ENCODE data around the gene CC2D1A.
"Not testable (repeated sequence)": the region's sequence is repeated elsewhere in the genome, so short reads cannot be mapped to it uniquely, and the experiment has no call there.

The CC2D1A gene

GRCh38 chr19:13922118-13922517, 16.1 kb downstream of the CC2D1A start:
- H3K36me3 ChIP-seq (ENCODE audit: control insufficient read depth, insufficient read depth, low read length) = peaks cover 37% of the 10 kb centered on the region
- H3K27me3 ChIP-seq (ENCODE audit: control insufficient read depth, insufficient read depth, low read length) = not testable (repeated sequence)

DNA sequence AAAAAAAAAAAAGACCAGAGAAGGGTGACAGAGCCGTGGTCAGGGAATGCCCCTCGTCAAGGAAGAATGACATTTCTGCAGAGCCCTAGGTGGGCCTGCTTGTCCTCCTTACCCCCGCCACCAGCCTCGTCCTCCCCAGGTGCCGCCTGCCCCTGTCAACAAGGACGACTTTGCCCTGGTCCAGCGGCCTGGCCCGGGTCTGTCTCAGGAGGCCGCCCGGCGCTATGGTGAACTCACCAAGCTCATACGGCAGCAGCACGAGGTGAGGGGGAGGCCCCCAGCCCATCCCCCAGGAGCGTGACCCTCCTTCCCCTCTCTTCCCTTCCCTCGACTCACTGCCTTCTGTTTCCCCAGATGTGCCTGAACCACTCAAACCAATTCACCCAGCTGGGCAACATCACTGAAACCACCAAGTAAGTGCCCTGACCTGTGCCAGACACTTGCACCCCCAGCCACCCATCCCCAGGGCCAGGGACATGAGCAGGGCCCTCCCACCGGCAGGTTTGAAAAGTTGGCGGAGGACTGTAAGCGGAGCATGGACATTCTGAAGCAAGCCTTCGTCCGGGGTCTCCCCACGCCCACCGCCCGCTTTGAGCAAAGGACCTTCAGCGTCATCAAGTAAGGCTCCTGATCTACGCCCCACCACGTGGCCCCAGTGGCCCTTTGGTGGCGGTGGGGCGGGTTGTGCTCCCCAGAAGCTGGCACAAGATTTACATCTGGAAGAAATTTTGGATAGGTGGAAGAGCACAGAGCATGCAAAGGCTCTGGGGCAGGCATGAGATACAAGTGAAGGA, 17.4 kb downstream of the CC2D1A start:
- Histone ChIP-seq H3K4me1 (ENCODE audit: control insufficient read depth, insufficient read depth, low read length) (no peaks in the 10 kb centered on the region), H3K27me3 (ENCODE audit: control insufficient read depth, insufficient read depth, low read length) (no peaks in the 10 kb centered on the region), H3K4me3 (ENCODE audit: low read length) (no peak overlapping the region), H3K36me3 (ENCODE audit: control insufficient read depth, insufficient read depth, low read length) (peaks cover 41% of the 10 kb centered on the region), H3K27ac (ENCODE audit: low read depth, low read length) (no peak overlapping the region), H3K9ac (ENCODE audit: low read length) (no peak overlapping the region)

More at GRCh38 chr19:13922118-13922517, 16.1 kb downstream of the CC2D1A start:
- H3K27ac ChIP-seq (ENCODE audit: low read depth, low read length); H3K9ac ChIP-seq (ENCODE audit: low read length); H3K4me1 ChIP-seq (ENCODE audit: control insufficient read depth, insufficient read depth, low read length); H3K4me3 ChIP-seq (ENCODE audit: low read length): not testable (repeated sequence)

DNA sequence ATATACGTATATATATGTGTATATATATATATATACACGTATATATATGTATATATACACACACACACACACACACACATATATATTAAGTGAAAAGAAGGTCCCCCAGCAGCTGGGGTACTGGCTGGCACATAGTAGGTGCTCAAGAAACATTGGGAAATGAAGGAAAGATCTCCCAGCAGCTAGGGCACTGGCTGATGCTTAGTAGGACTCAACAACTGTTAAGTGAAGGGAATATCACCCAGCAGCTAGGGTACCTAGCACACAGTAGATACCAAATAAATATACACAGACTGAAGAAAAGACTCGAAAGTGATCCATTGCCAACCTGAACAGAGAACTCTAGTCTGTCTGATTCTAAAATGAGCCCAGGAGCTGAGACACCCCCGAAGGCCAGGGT, 20.0 kb downstream of the CC2D1A start:
- Histone ChIP-seq H3K27me3 (ENCODE audit: control insufficient read depth, insufficient read depth, low read length) (no peaks in the 10 kb centered on the region), H3K4me1 (ENCODE audit: control insufficient read depth, insufficient read depth, low read length) (no peaks in the 10 kb centered on the region), H3K4me3 (ENCODE audit: low read length) (no peak overlapping the region), H3K36me3 (ENCODE audit: control insufficient read depth, insufficient read depth, low read length) (peaks cover 32% of the 10 kb centered on the region), H3K27ac (ENCODE audit: low read depth, low read length) (no peak overlapping the region), H3K9ac (ENCODE audit: low read length) (no peak overlapping the region)

GRCh38 chr19:13926715-13927114, 20.7 kb downstream of the CC2D1A start:
- H3K27ac ChIP-seq (ENCODE audit: low read depth, low read length) = no peak overlapping the region

DNA sequence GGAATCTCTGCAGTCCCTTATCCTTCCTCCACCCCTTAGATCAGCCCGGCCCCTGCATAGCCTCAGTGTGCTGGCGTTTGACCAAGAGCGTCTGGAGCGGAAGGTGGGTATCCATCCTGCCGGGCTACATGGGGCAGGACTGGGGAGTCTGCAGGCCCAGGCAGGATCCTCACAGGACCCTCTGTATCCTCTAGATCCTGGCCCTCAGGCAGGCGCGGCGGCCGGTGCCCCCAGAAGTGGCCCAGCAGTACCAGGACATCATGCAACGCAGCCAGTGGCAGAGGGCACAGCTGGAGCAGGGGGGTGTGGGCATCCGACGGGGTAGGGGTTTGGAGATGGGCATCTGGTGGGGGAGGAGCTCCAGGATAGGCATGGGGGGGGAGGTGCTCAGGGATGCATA, 23.3 kb downstream of the CC2D1A start:
- H3K27me3 ChIP-seq (ENCODE audit: control insufficient read depth, insufficient read depth, low read length) = no peaks in the 10 kb centered on the region
- H3K9ac ChIP-seq (ENCODE audit: low read length) = no peak overlapping the region
- no peak overlapping the region for H3K27ac ChIP-seq (ENCODE audit: low read depth, low read length)
- no peak overlapping the region for H3K4me3 ChIP-seq (ENCODE audit: low read length)
- H3K36me3 ChIP-seq (ENCODE audit: control insufficient read depth, insufficient read depth, low read length) = peaks cover 12% of the 10 kb centered on the region
- no peaks in the 10 kb centered on the region for H3K4me1 ChIP-seq (ENCODE audit: control insufficient read depth, insufficient read depth, low read length)

More at GRCh38 chr19:13926715-13927114, 20.7 kb downstream of the CC2D1A start:
- Histone ChIP-seq H3K4me3 (ENCODE audit: low read length) (no peak overlapping the region), H3K27me3 (ENCODE audit: control insufficient read depth, insufficient read depth, low read length) (no peaks in the 10 kb centered on the region), H3K9ac (ENCODE audit: low read length) (no peak overlapping the region), H3K4me1 (ENCODE audit: control insufficient read depth, insufficient read depth, low read length) (no peaks in the 10 kb centered on the region), H3K36me3 (ENCODE audit: control insufficient read depth, insufficient read depth, low read length) (peaks cover 26% of the 10 kb centered on the region)

- Histone ChIP-seq H3K36me3 (ENCODE audit: control insufficient read depth, insufficient read depth, low read length) (peaks cover 10% of the 10 kb centered on the region), H3K27me3 (ENCODE audit: control insufficient read depth, insufficient read depth, low read length) (no peaks in the 10 kb centered on the region), H3K27ac (ENCODE audit: low read depth, low read length) (no peak overlapping the region), H3K4me1 (ENCODE audit: control insufficient read depth, insufficient read depth, low read length) (no peaks in the 10 kb centered on the region), H3K9ac (ENCODE audit: low read length) (no peak overlapping the region), H3K4me3 (ENCODE audit: low read length) (no peak overlapping the region)
Measured at GRCh38 chr19:13929956-13930355, 24.0 kb downstream of the CC2D1A start.

DNA sequence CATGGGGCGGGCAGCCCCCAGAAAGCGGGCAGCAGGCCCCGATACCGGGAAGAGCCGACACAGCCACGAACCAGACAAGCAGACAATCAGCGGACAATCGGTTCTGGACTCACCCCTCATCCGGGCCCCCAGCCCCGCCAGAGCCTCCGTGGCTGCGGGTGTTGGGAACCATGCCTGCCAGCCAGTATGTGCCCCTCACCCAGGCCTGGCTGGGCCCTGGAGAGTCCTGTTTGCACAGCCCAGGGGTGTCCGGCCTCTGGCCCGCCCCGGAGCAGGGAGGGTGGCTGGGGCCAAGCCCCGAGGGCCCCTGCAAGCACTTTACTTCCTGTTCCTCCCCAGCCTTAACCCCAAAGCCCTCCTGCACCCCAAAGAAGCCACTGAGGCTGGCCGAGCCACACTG, 24.4 kb downstream of the CC2D1A start:
- Histone ChIP-seq H3K4me3 (ENCODE audit: low read length) (no peak overlapping the region), H3K27me3 (ENCODE audit: control insufficient read depth, insufficient read depth, low read length) (no peaks in the 10 kb centered on the region), H3K4me1 (ENCODE audit: control insufficient read depth, insufficient read depth, low read length) (no peaks in the 10 kb centered on the region), H3K36me3 (ENCODE audit: control insufficient read depth, insufficient read depth, low read length) (peaks cover 10% of the 10 kb centered on the region), H3K9ac (ENCODE audit: low read length) (no peak overlapping the region), H3K27ac (ENCODE audit: low read depth, low read length) (no peak overlapping the region)

GRCh38 chr19:13931391-13932148, 25.6 kb downstream of the CC2D1A start:
- no peak overlapping the region for H3K4me3 ChIP-seq (ENCODE audit: low read length)
- no peak overlapping the region for H3K9ac ChIP-seq (ENCODE audit: low read length)
- peaks cover 10% of the 10 kb centered on the region for H3K36me3 ChIP-seq (ENCODE audit: control insufficient read depth, insufficient read depth, low read length)
- H3K4me1 ChIP-seq (ENCODE audit: control insufficient read depth, insufficient read depth, low read length) = no peaks in the 10 kb centered on the region
- no peak overlapping the region for H3K27ac ChIP-seq (ENCODE audit: low read depth, low read length)
- H3K27me3 ChIP-seq (ENCODE audit: control insufficient read depth, insufficient read depth, low read length) = peaks cover 2% of the 10 kb centered on the region

DNA sequence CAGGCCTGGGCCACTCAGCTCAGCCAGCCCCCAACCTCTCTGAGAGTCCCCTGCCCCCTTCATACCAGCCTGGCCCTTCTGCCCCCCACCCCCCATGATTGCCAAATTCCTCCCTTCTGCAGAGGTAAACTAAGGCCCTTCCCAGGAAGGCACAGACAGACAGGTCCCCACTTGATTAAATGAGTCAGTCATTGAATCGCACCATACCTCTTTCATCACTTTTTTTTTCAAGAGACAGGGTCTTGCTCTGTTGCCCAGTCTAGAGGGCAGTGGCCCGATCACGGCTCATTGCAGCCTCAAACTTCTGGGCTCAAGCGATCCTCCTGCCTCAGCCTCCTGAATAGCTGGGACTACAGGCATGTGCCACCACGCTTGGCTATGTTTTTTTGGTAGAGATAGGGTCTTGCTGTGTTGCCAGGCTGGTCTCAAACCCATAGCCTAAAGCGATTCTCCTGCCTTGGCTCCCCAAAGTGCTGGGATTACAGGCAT, 26.2 kb downstream of the CC2D1A start:
- Histone ChIP-seq H3K27me3 (ENCODE audit: control insufficient read depth, insufficient read depth, low read length) (peaks cover 2% of the 10 kb centered on the region), H3K4me3 (ENCODE audit: low read length) (no peak overlapping the region), H3K9ac (ENCODE audit: low read length) (no peak overlapping the region), H3K27ac (ENCODE audit: low read depth, low read length) (no peak overlapping the region), H3K4me1 (ENCODE audit: control insufficient read depth, insufficient read depth, low read length) (no peaks in the 10 kb centered on the region), H3K36me3 (ENCODE audit: control insufficient read depth, insufficient read depth, low read length) (peaks cover 7% of the 10 kb centered on the region)

GRCh38 chr19:13932911-13933393, 27.0 kb downstream of the CC2D1A start:
- peaks cover 4% of the 10 kb centered on the region for H3K36me3 ChIP-seq (ENCODE audit: control insufficient read depth, insufficient read depth, low read length)
- no peak overlapping the region for H3K4me3 ChIP-seq (ENCODE audit: low read length)
- H3K27ac ChIP-seq (ENCODE audit: low read depth, low read length) = no peak overlapping the region
- peaks cover 4% of the 10 kb centered on the region for H3K27me3 ChIP-seq (ENCODE audit: control insufficient read depth, insufficient read depth, low read length)
- H3K9ac ChIP-seq (ENCODE audit: low read length) = no peak overlapping the region
- H3K4me1 ChIP-seq (ENCODE audit: control insufficient read depth, insufficient read depth, low read length) = no peaks in the 10 kb centered on the region

GRCh38 chr19:13934785-13935109, 28.7 kb downstream of the CC2D1A start:
- H3K36me3 ChIP-seq (ENCODE audit: control insufficient read depth, insufficient read depth, low read length) = no peaks in the 10 kb centered on the region
- no peak overlapping the region for H3K27ac ChIP-seq (ENCODE audit: low read depth, low read length)
- H3K27me3 ChIP-seq (ENCODE audit: control insufficient read depth, insufficient read depth, low read length) = peaks cover 4% of the 10 kb centered on the region
- no peak overlapping the region for H3K9ac ChIP-seq (ENCODE audit: low read length)
- H3K4me1 ChIP-seq (ENCODE audit: control insufficient read depth, insufficient read depth, low read length) = no peaks in the 10 kb centered on the region
- H3K4me3 ChIP-seq (ENCODE audit: low read length) = no peak overlapping the region

DNA sequence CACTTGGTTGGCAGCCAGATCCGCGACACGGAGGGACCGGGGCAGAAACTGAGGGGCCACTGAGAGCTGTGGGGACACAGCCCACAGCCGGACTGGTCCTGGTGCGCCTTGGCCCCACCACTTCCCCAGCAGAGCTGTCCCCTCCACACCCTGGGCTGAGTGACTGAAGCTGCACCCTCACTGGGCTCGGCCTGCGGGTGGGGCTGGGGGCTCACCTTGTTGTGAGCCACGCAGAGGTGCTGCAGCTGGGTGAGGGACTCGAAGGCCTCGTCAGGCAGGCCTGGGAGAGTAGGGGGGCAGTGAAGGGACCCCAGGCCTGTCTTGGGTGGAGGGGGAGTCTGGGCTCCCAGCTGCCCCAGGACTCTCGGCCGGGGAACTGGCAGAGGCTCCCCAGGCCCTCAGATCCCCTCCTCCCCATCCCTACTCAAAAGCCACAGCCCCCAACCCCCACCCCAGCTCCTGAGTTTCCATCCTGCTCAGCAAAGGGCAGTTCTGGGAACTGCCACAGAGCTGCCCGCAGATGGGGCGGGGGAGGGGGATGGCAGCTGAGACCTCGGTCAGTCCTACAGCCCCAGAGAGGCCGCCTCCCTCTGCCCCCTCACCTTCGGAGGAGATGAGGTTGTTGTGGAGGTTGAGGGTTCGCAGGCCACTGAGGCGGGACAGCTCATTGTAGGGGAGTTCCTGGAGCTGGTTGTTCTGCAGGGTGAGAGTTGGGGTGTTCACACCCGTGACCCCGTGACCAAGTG, 29.9 kb downstream of the CC2D1A start:
- no peak overlapping the region for H3K9ac ChIP-seq (ENCODE audit: low read length)
- H3K27me3 ChIP-seq (ENCODE audit: control insufficient read depth, insufficient read depth, low read length) = peaks cover 4% of the 10 kb centered on the region
- H3K36me3 ChIP-seq (ENCODE audit: control insufficient read depth, insufficient read depth, low read length) = no peaks in the 10 kb centered on the region
- H3K4me3 ChIP-seq (ENCODE audit: low read length) = no peak overlapping the region
- H3K4me1 ChIP-seq (ENCODE audit: control insufficient read depth, insufficient read depth, low read length) = no peaks in the 10 kb centered on the region
- no peak overlapping the region for H3K27ac ChIP-seq (ENCODE audit: low read depth, low read length)

Measured in rectal smooth muscle tissue (tissue), 1 donor.